Measurements from ENCODE around the gene CLASP2. TPM values are rescaled to one million over a fixed set of nuclear protein-coding genes. Genes with fewer than 3 reads are reported as not detected.
"Not testable (repeated sequence)": the region's sequence is repeated elsewhere in the genome, so short reads cannot be mapped to it uniquely, and the experiment has no call there.

The CLASP2 gene
- total RNA-seq (10 to 100 TPM; 37.7 to 71.9 (median 62.5) TPM), polyA plus RNA-seq (10 to 100 TPM in 1 of 3 donors, 1 to 10 TPM in 2; 7.3 to 32.4 (median 9.3) TPM)
- long read RNA-seq, donor 1, partial matches to known transcripts: 13 of 25 reads
- long read RNA-seq, donor 1, other reads (novel, unspliced or antisense): 12 of 25 reads
- long read RNA-seq, donor 2, partial matches to known transcripts: 8 of 32 reads
- long read RNA-seq, donor 2, other reads (novel, unspliced or antisense): 23 of 32 reads

- intact Hi-C loops (cut with DNase I): loop anchor here (2.0 to 5.0 kb wide), 4 partner anchors 61 to 81 kb away; no protein-coding TSS in a partner anchor
- Histone ChIP-seq H3K36me3 (ENCODE audit: insufficient read depth in 1 of 2, low read depth in 1 of 2) (no peaks in the 10 kb centered on the region), H3K27ac (peak within 1 kb of the TSS; percentile 95), H3K4me3 (peak within 1 kb of the TSS; percentile 81), H3K9me3 (no peaks in the 10 kb centered on the region), H3K27me3 (ENCODE audit: insufficient read depth in 3 of 3, low read length in 2 of 3) (no peaks in the 10 kb centered on the region), H3K4me1 (peaks cover 9% of the 10 kb centered on the region)
- DNase-seq: peak; percentile 90 to 93
- peak; percentile 20 for TF ChIP-seq CTCF (IDR thresholded peaks at IDR 0.05)
- peak; percentile 98 for ATAC-seq
- WGBS, 3 donors: 0% methylated on average over 47 to 68 of the region's 68 CpGs
Measured at GRCh38 chr3:33717866-33718594, at the start of gene CLASP2. TSS of gene CLASP2 (minus strand) at chr3:33718254. CDS start at chr3:33718002, 252 bp downstream.

DNA sequence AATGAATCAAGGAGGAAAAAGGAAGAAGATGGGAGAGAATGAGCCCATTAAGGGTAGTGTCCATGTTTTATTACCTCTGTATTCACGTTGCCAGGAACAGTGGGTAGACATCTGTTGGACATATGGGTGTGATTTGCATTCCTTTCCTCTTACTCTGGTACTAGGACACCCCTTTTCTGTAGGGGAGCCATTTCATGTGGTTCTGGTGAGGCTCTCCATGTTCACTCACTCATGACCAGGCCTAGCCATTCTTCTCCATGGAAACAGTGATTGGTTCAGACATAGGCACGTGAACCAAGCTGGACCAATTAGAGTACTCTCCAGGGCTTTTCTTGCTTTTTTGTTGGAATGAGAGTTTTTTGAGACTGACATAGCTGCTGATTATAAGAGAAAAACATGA, 40.8 kb upstream of the CLASP2 start:
- H3K4me1 ChIP-seq: no peaks in the 10 kb centered on the region
- 63 to 73% (median 63%) methylated on average over 2 of the region's 2 CpGs for WGBS, 3 donors
- no peak overlapping the region for H3K27ac ChIP-seq
- DNase-seq (no peak), ATAC-seq (no peak)
- TF ChIP-seq CTCF (IDR thresholded peaks at IDR 0.05): no peak
- H3K27me3 ChIP-seq (ENCODE audit: insufficient read depth in 3 of 3, low read length in 2 of 3): no peaks in the 10 kb centered on the region
- peaks cover 3% of the 10 kb centered on the region for H3K9me3 ChIP-seq
- H3K36me3 ChIP-seq (ENCODE audit: insufficient read depth in 1 of 2, low read depth in 1 of 2): no peaks in the 10 kb centered on the region
- H3K4me3 ChIP-seq: no peak overlapping the region
- intact Hi-C loops (cut with DNase I): no loop called here

- intact Hi-C loops (cut with DNase I): no loop called here
Measured at GRCh38 chr3:33758281-33758680, 40.2 kb upstream of the CLASP2 start.

DNA sequence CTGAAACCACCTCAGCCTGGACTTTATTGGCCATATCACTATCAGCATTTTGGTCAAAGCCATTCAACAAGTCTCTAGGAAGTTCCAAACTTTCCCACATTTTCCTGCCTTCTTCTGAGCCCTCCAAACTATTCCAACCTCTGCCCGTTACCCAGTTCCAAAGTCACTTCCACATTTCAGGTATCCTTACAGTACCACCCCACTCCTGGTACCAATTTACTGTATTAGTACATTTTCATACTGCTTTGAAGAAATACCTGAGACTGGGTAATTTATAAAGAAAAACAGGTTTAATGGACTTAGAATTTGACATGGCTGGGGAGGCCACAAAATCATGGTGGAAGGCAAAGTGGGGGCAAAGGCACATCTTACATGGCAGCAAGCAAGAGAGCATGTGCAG, 36.3 kb upstream of the CLASP2 start:
- H3K4me1 ChIP-seq; ATAC-seq; DNase-seq; H3K4me3 ChIP-seq; H3K9me3 ChIP-seq; H3K36me3 ChIP-seq (ENCODE audit: insufficient read depth in 1 of 2, low read depth in 1 of 2); H3K27me3 ChIP-seq (ENCODE audit: insufficient read depth in 3 of 3, low read length in 2 of 3); H3K27ac ChIP-seq; intact Hi-C loops (cut with DNase I): not testable (repeated sequence)
- WGBS, 3 donors: 86 to 91% (median 88%) methylated on average over 1 of the region's 1 CpG

More at GRCh38 chr3:33758281-33758680, 40.2 kb upstream of the CLASP2 start:
- no peak overlapping the region for H3K4me3 ChIP-seq
- ATAC-seq (no peak), DNase-seq (no peak)
- H3K9me3 ChIP-seq: peaks cover 3% of the 10 kb centered on the region
- H3K27me3 ChIP-seq (ENCODE audit: insufficient read depth in 3 of 3, low read length in 2 of 3): no peaks in the 10 kb centered on the region
- TF ChIP-seq CTCF (IDR thresholded peaks at IDR 0.05): no peak
- no peaks in the 10 kb centered on the region for H3K4me1 ChIP-seq
- no peaks in the 10 kb centered on the region for H3K36me3 ChIP-seq (ENCODE audit: insufficient read depth in 1 of 2, low read depth in 1 of 2)
- H3K27ac ChIP-seq: no peak overlapping the region

DNA sequence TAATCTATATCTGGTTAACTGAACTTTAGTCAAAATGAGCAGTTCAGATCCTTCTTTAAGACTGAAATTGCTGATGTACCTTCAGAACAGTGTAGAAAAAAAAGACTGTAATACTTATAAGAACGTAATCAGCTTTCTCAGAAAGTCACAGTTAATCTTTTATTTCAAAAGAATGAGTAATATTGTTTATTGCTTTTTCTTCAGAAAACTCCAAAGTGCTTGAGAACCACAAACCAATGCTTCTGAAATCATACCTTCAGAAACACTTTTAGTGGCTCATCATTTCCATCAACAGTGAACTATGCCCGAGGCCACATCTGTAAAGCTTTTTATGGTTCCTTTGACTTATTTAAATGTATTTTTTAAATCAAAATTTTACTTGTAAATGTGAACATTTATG, 33.3 kb upstream of the CLASP2 start:
- intact Hi-C loops (cut with DNase I): no loop called here
- H3K9me3 ChIP-seq: peaks cover 3% of the 10 kb centered on the region
- no peaks in the 10 kb centered on the region for H3K27me3 ChIP-seq (ENCODE audit: insufficient read depth in 3 of 3, low read length in 2 of 3)
- no peaks in the 10 kb centered on the region for H3K4me1 ChIP-seq
- no peaks in the 10 kb centered on the region for H3K36me3 ChIP-seq (ENCODE audit: insufficient read depth in 1 of 2, low read depth in 1 of 2)
- ATAC-seq (no peak), DNase-seq (no peak)
- no peak for TF ChIP-seq CTCF (IDR thresholded peaks at IDR 0.05)
- H3K4me3 ChIP-seq: no peak overlapping the region
- 66 to 86% (median 85%) methylated on average over 2 of the region's 2 CpGs for WGBS, 3 donors
- H3K27ac ChIP-seq: no peak overlapping the region
